ENCODE results near the gene KCNK17. TPM values are rescaled to one million over a fixed set of nuclear protein-coding genes. Genes with fewer than 3 reads are reported as not detected.

Gene KCNK17
- total RNA-seq, result not detected

GRCh38 chr6:39314273-39314795, at the start of gene KCNK17:
TSS of gene KCNK17 (minus strand) at chr6:39314419. CDS start at chr6:39314320, 99 bp downstream.
- ATAC-seq (no peak), DNase-seq (ENCODE audit: low spot score) (no peak)
- Mint-ChIP-seq H3K27ac (no peak within 1 kb of the TSS), H3K27me3 (peaks cover 14 to 27% of the 10 kb centered on the region in 2 donors), H3K36me3 (no peaks in the 10 kb centered on the region), H3K4me3 (no peak within 1 kb of the TSS), H3K9me3 (no peaks in the 10 kb centered on the region), H3K4me1 (ENCODE audit: low read depth in 2 of 2) (peaks cover 5 to 6% of the 10 kb centered on the region in 2 donors)

- peaks cover 6 to 7% of the 10 kb centered on the region in 2 donors for H3K27me3 Mint-ChIP-seq
- DNase-seq (ENCODE audit: low spot score), result no peak
- H3K27ac Mint-ChIP-seq, result no peak overlapping the region
- H3K4me1 Mint-ChIP-seq (ENCODE audit: low read depth in 2 of 2), result peaks cover 0 to 2% of the 10 kb centered on the region in 2 donors
- H3K4me3 Mint-ChIP-seq, result no peak overlapping the region
- H3K36me3 Mint-ChIP-seq, result no peaks in the 10 kb centered on the region
- no peak for ATAC-seq
- no peaks in the 10 kb centered on the region for H3K9me3 Mint-ChIP-seq
Measured at GRCh38 chr6:39363280-39363679, 49.1 kb upstream of the KCNK17 start.

GRCh38 chr6:39362487-39362865, 48.3 kb upstream of the KCNK17 start:
- H3K27me3 Mint-ChIP-seq, result peaks cover 6 to 7% of the 10 kb centered on the region in 2 donors
- H3K9me3 Mint-ChIP-seq, result no peaks in the 10 kb centered on the region
- ATAC-seq (no peak), DNase-seq (ENCODE audit: low spot score) (no peak)
- no peaks in the 10 kb centered on the region for H3K36me3 Mint-ChIP-seq
- H3K4me3 Mint-ChIP-seq, result no peak overlapping the region
- no peak overlapping the region for H3K27ac Mint-ChIP-seq
- peaks cover 0 to 2% of the 10 kb centered on the region in 2 donors for H3K4me1 Mint-ChIP-seq (ENCODE audit: low read depth in 2 of 2)

- no peak for DNase-seq (ENCODE audit: low spot score)
- no peaks in the 10 kb centered on the region for H3K9me3 Mint-ChIP-seq
- ATAC-seq, result peak; percentile 62 to 66
- H3K27ac Mint-ChIP-seq, result no peak overlapping the region
- no peaks in the 10 kb centered on the region for H3K36me3 Mint-ChIP-seq
- H3K27me3 Mint-ChIP-seq, result peaks cover 6 to 7% of the 10 kb centered on the region in 2 donors
- peaks cover 0 to 2% of the 10 kb centered on the region in 2 donors for H3K4me1 Mint-ChIP-seq (ENCODE audit: low read depth in 2 of 2)
- no peak overlapping the region for H3K4me3 Mint-ChIP-seq
Measured at GRCh38 chr6:39361657-39362486, 47.7 kb upstream of the KCNK17 start.

- no peaks in the 10 kb centered on the region for H3K36me3 Mint-ChIP-seq
- ATAC-seq (no peak), DNase-seq (ENCODE audit: low spot score) (no peak)
- H3K27me3 Mint-ChIP-seq, result peaks cover 0 to 6% of the 10 kb centered on the region in 2 donors
- H3K9me3 Mint-ChIP-seq, result no peaks in the 10 kb centered on the region
- H3K27ac Mint-ChIP-seq, result no peak overlapping the region
- H3K4me3 Mint-ChIP-seq, result no peak overlapping the region
- peaks cover 0 to 2% of the 10 kb centered on the region in 2 donors for H3K4me1 Mint-ChIP-seq (ENCODE audit: low read depth in 2 of 2)
Measured at GRCh38 chr6:39360378-39360777, 46.2 kb upstream of the KCNK17 start.

GRCh38 chr6:39357998-39358686, 43.9 kb upstream of the KCNK17 start:
- Mint-ChIP-seq H3K9me3 (no peaks in the 10 kb centered on the region), H3K4me1 (ENCODE audit: low read depth in 2 of 2) (peaks cover 0 to 2% of the 10 kb centered on the region in 2 donors), H3K36me3 (no peaks in the 10 kb centered on the region), H3K27ac (no peak overlapping the region), H3K4me3 (no peak overlapping the region), H3K27me3 (peaks cover 2 to 4% of the 10 kb centered on the region in 2 donors)
- ATAC-seq, result peak in 1 of 2 donors; percentile 29
- no peak for DNase-seq (ENCODE audit: low spot score)

- H3K27ac Mint-ChIP-seq, result no peak overlapping the region
- peaks cover 0 to 5% of the 10 kb centered on the region in 2 donors for H3K27me3 Mint-ChIP-seq
- H3K4me1 Mint-ChIP-seq (ENCODE audit: low read depth in 2 of 2), result no peaks in the 10 kb centered on the region
- no peaks in the 10 kb centered on the region for H3K9me3 Mint-ChIP-seq
- no peak overlapping the region for H3K4me3 Mint-ChIP-seq
- ATAC-seq, result no peak
- DNase-seq (ENCODE audit: low spot score), result no peak
- no peaks in the 10 kb centered on the region for H3K36me3 Mint-ChIP-seq
Measured at GRCh38 chr6:39353698-39354315, 39.6 kb upstream of the KCNK17 start.

- H3K27ac Mint-ChIP-seq, result no peak overlapping the region
- no peak for DNase-seq (ENCODE audit: low spot score)
- ATAC-seq, result no peak
- H3K27me3 Mint-ChIP-seq, result peaks cover 0 to 5% of the 10 kb centered on the region in 2 donors
- no peak overlapping the region for H3K4me3 Mint-ChIP-seq
- no peaks in the 10 kb centered on the region for H3K36me3 Mint-ChIP-seq
- H3K9me3 Mint-ChIP-seq, result no peaks in the 10 kb centered on the region
- peaks cover 0 to 5% of the 10 kb centered on the region in 2 donors for H3K4me1 Mint-ChIP-seq (ENCODE audit: low read depth in 2 of 2)
Measured at GRCh38 chr6:39350723-39351505, 36.7 kb upstream of the KCNK17 start.

GRCh38 chr6:39348740-39349139, 34.5 kb upstream of the KCNK17 start:
- no peak overlapping the region for H3K27ac Mint-ChIP-seq
- H3K4me3 Mint-ChIP-seq, result no peak overlapping the region
- no peaks in the 10 kb centered on the region for H3K36me3 Mint-ChIP-seq
- ATAC-seq, result no peak
- H3K9me3 Mint-ChIP-seq, result no peaks in the 10 kb centered on the region
- H3K4me1 Mint-ChIP-seq (ENCODE audit: low read depth in 2 of 2), result peaks cover 7 to 11% of the 10 kb centered on the region in 2 donors
- peaks cover 0 to 5% of the 10 kb centered on the region in 2 donors for H3K27me3 Mint-ChIP-seq
- DNase-seq (ENCODE audit: low spot score), result no peak

GRCh38 chr6:39347906-39348585, 33.8 kb upstream of the KCNK17 start:
- Mint-ChIP-seq H3K36me3 (no peaks in the 10 kb centered on the region), H3K27ac (peak overlapping the region in 1 of 2 donors; percentile 15), H3K4me1 (ENCODE audit: low read depth in 2 of 2) (peaks cover 9 to 14% of the 10 kb centered on the region in 2 donors), H3K4me3 (no peak overlapping the region), H3K27me3 (no peaks in the 10 kb centered on the region), H3K9me3 (no peaks in the 10 kb centered on the region)
- ATAC-seq (peak; percentile 64 to 66), DNase-seq (ENCODE audit: low spot score) (peak; percentile 74)

- Mint-ChIP-seq H3K27ac (no peak overlapping the region), H3K36me3 (no peaks in the 10 kb centered on the region), H3K4me1 (ENCODE audit: low read depth in 2 of 2) (peaks cover 9 to 18% of the 10 kb centered on the region in 2 donors), H3K27me3 (no peaks in the 10 kb centered on the region), H3K4me3 (no peak overlapping the region), H3K9me3 (no peaks in the 10 kb centered on the region)
- no peak for ATAC-seq
- DNase-seq (ENCODE audit: low spot score), result no peak
Measured at GRCh38 chr6:39347206-39347605, 33.0 kb upstream of the KCNK17 start.

GRCh38 chr6:39344821-39345280, 30.6 kb upstream of the KCNK17 start:
- no peaks in the 10 kb centered on the region for H3K9me3 Mint-ChIP-seq
- no peak for ATAC-seq
- peaks cover 9 to 18% of the 10 kb centered on the region in 2 donors for H3K4me1 Mint-ChIP-seq (ENCODE audit: low read depth in 2 of 2)
- no peaks in the 10 kb centered on the region for H3K36me3 Mint-ChIP-seq
- DNase-seq (ENCODE audit: low spot score), result no peak
- H3K4me3 Mint-ChIP-seq, result no peak overlapping the region
- no peaks in the 10 kb centered on the region for H3K27me3 Mint-ChIP-seq
- H3K27ac Mint-ChIP-seq, result no peak overlapping the region
